Mesodermal cell (in vitro differentiated cells): ENCODE results near the gene FLAD1.

Experiments
- H3K27ac ChIP-seq: 2 replicates; pipeline ENCODE4 v1.7.0; 2013; ENCODE audit warnings: mild to moderate bottlenecking, low read depth, low read length, moderate library complexity; ENCODE audit not compliant: severe bottlenecking
- H3K36me3 ChIP-seq: 2 replicates; pipeline ENCODE4 v1.7.1; 2013; ENCODE audit warnings: mild to moderate bottlenecking, low read length, moderate library complexity; ENCODE audit not compliant: control insufficient read depth, insufficient read depth
- H3K4me1 ChIP-seq: one replicate; pipeline ENCODE4 v1.7.1; 2013; ENCODE audit warnings: mild to moderate bottlenecking, low read length; ENCODE audit not compliant: insufficient read depth, control insufficient read depth, poor library complexity, severe bottlenecking
- H3K4me3 ChIP-seq: 2 replicates; pipeline ENCODE4 v1.7.0; 2013; ENCODE audit warnings: low read length, control low read depth, mild to moderate bottlenecking; ENCODE audit not compliant: insufficient read depth, poor library complexity, severe bottlenecking; ENCODE audit errors: extremely low read depth
- H3K9me3 ChIP-seq: 2 replicates; pipeline ENCODE4 v1.7.1; 2013; ENCODE audit warnings: mild to moderate bottlenecking, low read length, moderate library complexity; ENCODE audit not compliant: control insufficient read depth
- WGBS, 2 experiments: methylation state at CpG; one replicate each; pipeline ENCODE4 v1.1.5; 2013; ENCODE audit warnings: missing lambda C conversion rate in 2 of 2; ENCODE audit not compliant: insufficient coverage in 2 of 2; 5-methylcytosine and 5-hydroxymethylcytosine counted together

Gene FLAD1

GRCh38 chr1:155022927-155023236 is 39.7 kb downstream of the FLAD1 start:
- Histone ChIP-seq H3K27ac (no peak overlapping the region), H3K9me3 (no peaks in the 10 kb centered on the region), H3K4me1 (peaks cover 8% of the 10 kb centered on the region), H3K4me3 (no peak overlapping the region), H3K36me3 (no peaks in the 10 kb centered on the region)
- 92% methylated on average over 4 of the region's 4 CpGs for WGBS, 2 experiments

- peaks cover 8% of the 10 kb centered on the region for H3K4me1 ChIP-seq
Observed at GRCh38 chr1:155023627-155024026, 40.5 kb downstream of the FLAD1 start.

GRCh38 chr1:155024315-155024714 is 41.2 kb downstream of the FLAD1 start:
- Histone ChIP-seq H3K36me3 (no peaks in the 10 kb centered on the region), H3K9me3 (no peaks in the 10 kb centered on the region), H3K27ac (no peak overlapping the region), H3K4me3 (no peak overlapping the region), H3K4me1 (peaks cover 1% of the 10 kb centered on the region)
- 93 to 97% methylated on average over 8 to 9 of the region's 9 CpGs for WGBS, 2 experiments

More at GRCh38 chr1:155023627-155024026, 40.5 kb downstream of the FLAD1 start:
- Histone ChIP-seq H3K27ac (no peak overlapping the region), H3K9me3 (no peaks in the 10 kb centered on the region), H3K4me3 (no peak overlapping the region), H3K36me3 (no peaks in the 10 kb centered on the region)
- 83 to 90% methylated on average over 5 of the region's 5 CpGs for WGBS, 2 experiments

- Histone ChIP-seq H3K36me3 (no peaks in the 10 kb centered on the region), H3K9me3 (no peaks in the 10 kb centered on the region), H3K27ac (no peak overlapping the region), H3K4me1 (no peaks in the 10 kb centered on the region), H3K4me3 (no peak overlapping the region)
- 49 to 72% methylated on average over 6 to 7 of the region's 9 CpGs for WGBS, 2 experiments
Observed at GRCh38 chr1:155026154-155026553, 43.0 kb downstream of the FLAD1 start.

GRCh38 chr1:155026588-155026987 is 43.4 kb downstream of the FLAD1 start:
- no peak overlapping the region for H3K27ac ChIP-seq
- WGBS, 2 experiments: 91 to 94% methylated on average over 6 of the region's 6 CpGs
- H3K4me3 ChIP-seq: no peak overlapping the region
- no peaks in the 10 kb centered on the region for H3K36me3 ChIP-seq
- no peaks in the 10 kb centered on the region for H3K4me1 ChIP-seq
- no peaks in the 10 kb centered on the region for H3K9me3 ChIP-seq

- H3K9me3 ChIP-seq: no peaks in the 10 kb centered on the region
- 85 to 88% methylated on average over 10 to 12 of the region's 16 CpGs for WGBS, 2 experiments
- H3K4me1 ChIP-seq: no peaks in the 10 kb centered on the region
- H3K27ac ChIP-seq: no peak overlapping the region
- H3K4me3 ChIP-seq: no peak overlapping the region
- H3K36me3 ChIP-seq: no peaks in the 10 kb centered on the region
Observed at GRCh38 chr1:155029513-155030242, 46.5 kb downstream of the FLAD1 start.

- WGBS, 2 experiments: 90 to 92% methylated on average over 14 of the region's 15 CpGs
Observed at GRCh38 chr1:155030243-155030795, 47.2 kb downstream of the FLAD1 start.

GRCh38 chr1:155030899-155031298 is 47.8 kb downstream of the FLAD1 start:
- H3K4me3 ChIP-seq: no peak overlapping the region
- 94% methylated on average over 11 of the region's 11 CpGs for WGBS, 2 experiments

More at GRCh38 chr1:155030243-155030795, 47.2 kb downstream of the FLAD1 start:
- no peaks in the 10 kb centered on the region for H3K36me3 ChIP-seq
- no peak overlapping the region for H3K27ac ChIP-seq
- H3K9me3 ChIP-seq: no peaks in the 10 kb centered on the region
- H3K4me3 ChIP-seq: no peak overlapping the region
- no peaks in the 10 kb centered on the region for H3K4me1 ChIP-seq

GRCh38 chr1:155032886-155033285 is 49.7 kb downstream of the FLAD1 start:
- Histone ChIP-seq H3K36me3 (no peaks in the 10 kb centered on the region), H3K27ac (no peak overlapping the region), H3K4me1 (peaks cover 5% of the 10 kb centered on the region), H3K9me3 (no peaks in the 10 kb centered on the region), H3K4me3 (no peak overlapping the region)
- WGBS, 2 experiments: 90% methylated on average over 9 to 12 of the region's 12 CpGs

More at GRCh38 chr1:155030899-155031298, 47.8 kb downstream of the FLAD1 start:
- Histone ChIP-seq H3K4me1 (no peaks in the 10 kb centered on the region), H3K27ac (no peak overlapping the region), H3K9me3 (no peaks in the 10 kb centered on the region), H3K36me3 (no peaks in the 10 kb centered on the region)

GRCh38 chr1:155033524-155033923 is 50.4 kb downstream of the FLAD1 start, which contains the start of the genes DCST1 and DCST2:
Gene DCST1, plus strand, starts transcription at chr1:155033824. Its CDS starts 213 bp downstream, at chr1:155034037.
Gene DCST2, minus strand, starts transcription at chr1:155033781. Its CDS starts 80 bp downstream, at chr1:155033701.
- 94 to 95% methylated on average over 7 to 8 of the region's 9 CpGs for WGBS, 2 experiments
- no peaks in the 10 kb centered on the region for H3K36me3 ChIP-seq

More at GRCh38 chr1:155033524-155033923, 50.4 kb downstream of the FLAD1 start, which contains the start of the genes DCST1 and DCST2:
- Histone ChIP-seq H3K9me3 (no peaks in the 10 kb centered on the region), H3K4me1 (peaks cover 9% of the 10 kb centered on the region), H3K27ac (no peak within 1 kb of the TSS), H3K4me3 (no peak within 1 kb of the TSS)
